A549 treated with ZK216348 at 1 μM for 4 hours (cell line): ENCODE data around the gene MANSC4. TPM values are rescaled to one million over a fixed set of nuclear protein-coding genes. Genes with fewer than 3 reads are reported as not detected.

Source experiments
- total RNA-seq: library from RNA; stranded (reverse); fragments of 200-300 nt; extraction: Qiagen RNA extraction; gene quantifications from 5 replicates; pipeline ENCODE4 v1.2.3, GENCODE V29; 2022; ENCODE audit warnings: low read depth

The MANSC4 gene
- total RNA-seq: not detected in 5 replicates

DNA sequence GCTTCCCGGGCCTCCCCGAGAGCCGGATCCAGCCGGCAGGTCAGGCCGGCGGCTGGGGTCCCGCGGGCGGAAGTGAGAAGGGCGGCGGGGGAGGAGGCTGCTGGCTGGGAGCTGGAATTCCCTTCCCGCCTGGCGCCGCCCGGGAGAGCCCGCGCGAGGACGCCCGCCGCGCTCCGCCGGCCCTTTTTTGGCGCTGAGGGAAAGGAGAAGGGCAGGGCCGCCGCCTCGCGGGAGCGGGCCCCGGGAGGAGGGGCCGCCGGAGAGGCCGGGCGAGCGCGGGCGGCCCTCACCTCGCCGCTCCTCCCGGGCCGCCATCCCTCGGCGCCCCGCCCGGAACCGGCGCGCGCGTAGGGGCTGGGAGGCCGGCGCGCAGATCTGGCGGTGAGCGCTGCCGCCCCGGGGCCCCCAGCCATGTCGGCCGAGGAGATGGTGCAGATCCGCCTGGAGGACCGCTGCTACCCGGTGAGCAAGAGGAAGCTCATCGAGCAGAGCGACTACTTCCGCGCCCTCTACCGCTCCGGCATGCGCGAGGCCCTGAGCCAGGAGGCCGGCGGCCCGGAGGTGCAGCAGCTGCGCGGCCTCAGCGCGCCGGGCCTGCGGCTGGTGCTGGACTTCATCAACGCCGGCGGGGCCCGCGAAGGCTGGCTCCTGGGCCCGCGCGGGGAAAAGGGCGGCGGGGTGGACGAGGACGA, at the start of gene MANSC4, which contains the start of gene KLHL42:
Gene MANSC4, minus strand, starts transcription at position 317 of the 692 bp plus-strand sequence. CDS start 8,960 bp downstream, outside the sequence.
Gene KLHL42, plus strand, starts transcription at position 314 of the 692 bp plus-strand sequence. Its CDS starts 98 bp downstream, at position 412.

Other genes starting within 250 kb of the MANSC4 start
- 0.45 to 0.64 TPM (median 0.55 TPM) in 4 of 5 replicates, not detected in the other for gene REP15, start 83.8 kb downstream of the MANSC4 start, total RNA-seq
- gene MRPS35, start 69.4 kb downstream of the MANSC4 start, total RNA-seq: 77.4 to 124 TPM (median 88.0 TPM) in 5 replicates
- gene KLHL42, start within 50 bp of the MANSC4 start, total RNA-seq: 13.6 to 23.3 TPM (median 19.0 TPM) in 5 replicates
- 17.6 to 22.9 TPM (median 19.5 TPM) in 5 replicates for gene PTHLH, start 192.5 kb upstream of the MANSC4 start, total RNA-seq